ENCODE results near the gene COPS9. TPM values are rescaled to one million over a fixed set of nuclear protein-coding genes. Genes with fewer than 3 reads are reported as not detected.

Gene COPS9
- total RNA-seq, 3 donors from 2014 or later, result 83.9 to 129 (median 94.3) TPM

GRCh38 chr2:240098349-240098748 lies 37.8 kb downstream of the COPS9 start:
- H3K4me3 ChIP-seq, result no peak overlapping the region
- no peaks in the 10 kb centered on the region for H3K36me3 ChIP-seq (ENCODE audit: low read depth)
- no peaks in the 10 kb centered on the region for H3K4me1 ChIP-seq (ENCODE audit: low read depth)
- intact Hi-C loops (cut with DNase I, micrococcal nuclease), result no loop called here
- ATAC-seq (no peak), DNase-seq (no peak)
- no peak for TF ChIP-seq CTCF (IDR thresholded peaks at IDR 0.05)
- no peaks in the 10 kb centered on the region for H3K9me3 ChIP-seq

GRCh38 chr2:240095556-240096523 lies 40.3 kb downstream of the COPS9 start:
- intact Hi-C loops (cut with DNase I, micrococcal nuclease), result no loop called here

GRCh38 chr2:240089306-240089705 lies 46.8 kb downstream of the COPS9 start:
- ATAC-seq, result no peak
- Histone ChIP-seq H3K4me3 (no peak overlapping the region), H3K4me1 (ENCODE audit: low read depth) (no peaks in the 10 kb centered on the region), H3K9me3 (peaks cover 10% of the 10 kb centered on the region), H3K36me3 (ENCODE audit: low read depth) (no peaks in the 10 kb centered on the region)
- intact Hi-C loops (cut with DNase I, micrococcal nuclease), result no loop called here
- no peak for TF ChIP-seq CTCF (IDR thresholded peaks at IDR 0.05)
- DNase-seq, result no peak

More at GRCh38 chr2:240095556-240096523, 40.3 kb downstream of the COPS9 start:
- no peaks in the 10 kb centered on the region for H3K36me3 ChIP-seq (ENCODE audit: low read depth)
- no peak for ATAC-seq
- H3K9me3 ChIP-seq, result no peaks in the 10 kb centered on the region
- no peak for DNase-seq
- no peak overlapping the region for H3K4me3 ChIP-seq
- no peaks in the 10 kb centered on the region for H3K4me1 ChIP-seq (ENCODE audit: low read depth)
- TF ChIP-seq CTCF (IDR thresholded peaks at IDR 0.05), result no peak

- DNase-seq (no peak), ATAC-seq (no peak)
- TF ChIP-seq CTCF (IDR thresholded peaks at IDR 0.05), result no peak
- no peaks in the 10 kb centered on the region for H3K36me3 ChIP-seq (ENCODE audit: low read depth)
- no peaks in the 10 kb centered on the region for H3K4me1 ChIP-seq (ENCODE audit: low read depth)
- peaks cover 10% of the 10 kb centered on the region for H3K9me3 ChIP-seq
- intact Hi-C loops (cut with DNase I, micrococcal nuclease), result no loop called here
- no peak overlapping the region for H3K4me3 ChIP-seq
Observed at GRCh38 chr2:240086563-240086962, 49.5 kb downstream of the COPS9 start.

Other genes starting within 250 kb of the COPS9 start
- 100 to 1,000 TPM; 154 to 243 (median 189) TPM for gene NDUFA10, start 111.0 kb downstream of the COPS9 start, total RNA-seq
- not detected for gene OR6B2, start 105.9 kb downstream of the COPS9 start, total RNA-seq
- not detected for gene OR6B3, start 82.8 kb downstream of the COPS9 start, total RNA-seq
- gene OTOS, start 4.4 kb upstream of the COPS9 start, total RNA-seq, result not detected

Measured in mucosa of descending colon (tissue), 3 donors.